ENCODE data around the gene PPP1R9B.

PPP1R9B gene

GRCh38 chr17:50153650-50154575 is 3.4 kb upstream of the PPP1R9B start:
- no peak for DNase-seq

GRCh38 chr17:50152736-50153135 is 2.3 kb upstream of the PPP1R9B start:
- DNase-seq = no peak

GRCh38 chr17:50151937-50152547 is 1.6 kb upstream of the PPP1R9B start:
- peak; percentile 59 for DNase-seq

- peak; percentile 88 for DNase-seq
Observed at GRCh38 chr17:50151041-50151936, 812 bp upstream of the PPP1R9B start.

GRCh38 chr17:50149417-50150353 is 792 bp downstream of the PPP1R9B start:
- DNase-seq = peak; percentile 48

- DNase-seq = no peak
Observed at GRCh38 chr17:50149091-50149416, 1.4 kb downstream of the PPP1R9B start.

GRCh38 chr17:50148226-50149090 is 2.0 kb downstream of the PPP1R9B start:
- peak; percentile 81 for DNase-seq

- DNase-seq = no peak
Observed at GRCh38 chr17:50147841-50148225, 2.6 kb downstream of the PPP1R9B start.

GRCh38 chr17:50146927-50147665 is 3.4 kb downstream of the PPP1R9B start:
- DNase-seq = no peak

- DNase-seq = no peak
Observed at GRCh38 chr17:50146230-50146926, 4.1 kb downstream of the PPP1R9B start.

GRCh38 chr17:50145532-50146229 is 4.8 kb downstream of the PPP1R9B start:
- DNase-seq = no peak

- DNase-seq = no peak
Observed at GRCh38 chr17:50144845-50145531, 5.5 kb downstream of the PPP1R9B start.

- DNase-seq = no peak
Observed at GRCh38 chr17:50144355-50144754, 6.1 kb downstream of the PPP1R9B start.

GRCh38 chr17:50143461-50144176 is 6.9 kb downstream of the PPP1R9B start:
- no peak for DNase-seq

GRCh38 chr17:50141745-50142110 is 8.7 kb downstream of the PPP1R9B start:
- no peak for DNase-seq

GRCh38 chr17:50141026-50141744 is 9.3 kb downstream of the PPP1R9B start:
- no peak for DNase-seq

All from CD4-positive, alpha-beta T cell treated with Interleukin-15 for 1 hour (primary cell).